Calu3 (cell line): ENCODE measurements around the gene PPFIBP1. TPM values are rescaled to one million over a fixed set of nuclear protein-coding genes. Genes with fewer than 3 reads are reported as not detected.

Experiments
- BruUV-seq: library from RNA; stranded (reverse); fragments of 400-500 nt; replicated peaks from 2 replicates; lab custom pipeline; 2021; lab: Mats Ljungman, UMichigan
- CTCF ChIA-PET: fragments of 300-600 bp; sonication (Branson Sonifier 250); formaldehyde crosslinking; loops from one replicate; lab custom pipeline; 2022; ENCODE audit warnings: antibody characterized with exemption; lab: Charles Lee
- DNase-seq: peaks from one replicate; pipeline ENCODE4 v3.0.0; 2022
- H3K27ac Mint-ChIP-seq: one replicate; pipeline ENCODE4 v1.8.0; 2022; ENCODE audit warnings: mixed read lengths; ENCODE audit not compliant: unreplicated experiment
- H3K27me3 Mint-ChIP-seq: one replicate; pipeline ENCODE4 v1.8.0; 2022; ENCODE audit warnings: mixed read lengths; ENCODE audit not compliant: unreplicated experiment
- H3K36me3 Mint-ChIP-seq: one replicate; pipeline ENCODE4 v1.8.0; 2022; ENCODE audit warnings: mild to moderate bottlenecking, moderate library complexity, mixed read lengths; ENCODE audit not compliant: insufficient read depth, unreplicated experiment
- H3K4me1 Mint-ChIP-seq: one replicate; pipeline ENCODE4 v1.8.0; 2022; ENCODE audit warnings: mild to moderate bottlenecking, low read depth, mixed read lengths; ENCODE audit not compliant: unreplicated experiment
- H3K4me3 Mint-ChIP-seq: one replicate; pipeline ENCODE4 v1.8.0; 2022; ENCODE audit warnings: mild to moderate bottlenecking, low read depth, moderate library complexity, mixed read lengths; ENCODE audit not compliant: unreplicated experiment
- H3K9me3 Mint-ChIP-seq: one replicate; pipeline ENCODE4 v1.8.0; 2022; ENCODE audit warnings: low read depth, mixed read lengths; ENCODE audit not compliant: unreplicated experiment
- CTCF ChIP-seq: fragments of 200-600 bp; IDR thresholded peaks from one replicate; pipeline ENCODE4 v1.8.0; 2022; ENCODE audit warnings: antibody characterized with exemption; ENCODE audit not compliant: unreplicated experiment
- intact Hi-C: fragments of 100-400 bp; cut with micrococcal nuclease; formaldehyde crosslinking; loops from one replicate; pipeline ENCODE4 v1.10.0; 2022; ENCODE audit not compliant: unreplicated experiment
- total RNA-seq: library from RNA; stranded (reverse); gene quantifications from 2 replicates; pipeline ENCODE4 v1.2.3, GENCODE V29; 2022

PPFIBP1 gene
- total RNA-seq, 1 experiment from 2014 or later = 58.7 TPM

- intact Hi-C loops = no loop called here
- Mint-ChIP-seq H3K27me3 (no peaks in the 10 kb centered on the region), H3K4me3 (no peak overlapping the region), H3K36me3 (no peaks in the 10 kb centered on the region), H3K9me3 (no peaks in the 10 kb centered on the region), H3K27ac (no peak overlapping the region), H3K4me1 (peaks cover 15% of the 10 kb centered on the region)
- DNase-seq = no peak
- CTCF ChIA-PET = interaction anchor here (0.5 kb wide), 1 partner anchor 77 kb away, joined by 3 read pairs; no protein-coding TSS in a partner anchor
- TF ChIP-seq CTCF = no peak
- BruUV-seq = no TSS peak
Measured at GRCh38 chr12:27534060-27534764, 10.2 kb downstream of the PPFIBP1 start.

- no peak for TF ChIP-seq CTCF
- Mint-ChIP-seq H3K4me1 (peaks cover 15% of the 10 kb centered on the region), H3K36me3 (no peaks in the 10 kb centered on the region), H3K4me3 (no peak overlapping the region), H3K27ac (no peak overlapping the region), H3K27me3 (no peaks in the 10 kb centered on the region), H3K9me3 (no peaks in the 10 kb centered on the region)
- no peak for DNase-seq
- CTCF ChIA-PET = interaction anchor here (0.5 kb wide), 1 partner anchor 77 kb away, joined by 3 read pairs; no protein-coding TSS in a partner anchor
- intact Hi-C loops = no loop called here
- BruUV-seq = no TSS peak
Measured at GRCh38 chr12:27534765-27535161, 10.8 kb downstream of the PPFIBP1 start.

GRCh38 chr12:27535318-27535717 is 11.3 kb downstream of the PPFIBP1 start:
- intact Hi-C loops = no loop called here
- no TSS peak for BruUV-seq
- Mint-ChIP-seq H3K27ac (no peak overlapping the region), H3K4me3 (no peak overlapping the region), H3K27me3 (no peaks in the 10 kb centered on the region), H3K4me1 (peaks cover 15% of the 10 kb centered on the region), H3K9me3 (no peaks in the 10 kb centered on the region), H3K36me3 (no peaks in the 10 kb centered on the region)
- CTCF ChIA-PET = no interaction called here
- no peak for DNase-seq
- no peak for TF ChIP-seq CTCF

- Mint-ChIP-seq H3K4me3 (no peak overlapping the region), H3K36me3 (no peaks in the 10 kb centered on the region), H3K9me3 (no peaks in the 10 kb centered on the region), H3K4me1 (peaks cover 15% of the 10 kb centered on the region), H3K27ac (no peak overlapping the region), H3K27me3 (no peaks in the 10 kb centered on the region)
- intact Hi-C loops = no loop called here
- CTCF ChIA-PET = no interaction called here
- TF ChIP-seq CTCF = no peak
- no peak for DNase-seq
- BruUV-seq = no TSS peak
Measured at GRCh38 chr12:27537855-27538675, 14.1 kb downstream of the PPFIBP1 start.
